ENCODE measurements around the gene METTL6.

Gene METTL6

DNA sequence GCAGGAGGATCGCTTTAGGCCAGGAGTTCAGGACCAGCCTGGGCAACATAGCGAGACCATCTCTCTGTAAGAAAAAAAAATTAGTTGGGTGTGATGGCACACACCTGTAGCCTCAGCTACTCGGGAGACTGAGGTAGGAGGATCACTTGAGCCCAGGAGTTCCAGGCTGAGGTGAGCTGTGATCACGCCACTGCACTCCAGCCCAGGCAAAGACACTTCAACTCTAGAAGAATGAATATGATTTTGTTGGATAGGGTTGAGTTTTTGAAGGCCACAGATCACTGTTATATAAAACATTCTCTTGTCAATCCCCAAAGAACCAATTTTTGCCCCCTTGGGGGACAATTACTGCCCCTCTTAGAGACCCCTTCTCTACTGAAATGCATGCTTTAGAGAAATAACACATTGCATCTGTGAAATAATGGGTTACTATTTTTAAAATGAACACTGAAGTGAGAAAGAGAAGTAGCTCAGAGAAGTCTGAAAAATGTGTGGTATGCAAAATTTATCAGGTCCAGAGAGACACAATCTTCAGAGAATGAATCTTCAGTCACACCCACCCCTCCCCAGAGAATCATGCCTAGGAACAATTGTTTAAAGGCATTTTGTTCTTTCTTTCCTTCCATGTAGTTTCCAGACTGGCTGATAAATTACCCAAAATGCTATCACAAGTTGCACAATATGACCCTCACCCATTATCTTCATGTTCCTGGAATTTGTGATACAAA, 42.7 kb downstream of the METTL6 start:
- no peak overlapping the region for H3K4me3 ChIP-seq (ENCODE audit: low read depth, low read length)
- DNase-seq (ENCODE audit: low read depth), result peak; percentile 84
- TF ChIP-seq, protein P1, sequence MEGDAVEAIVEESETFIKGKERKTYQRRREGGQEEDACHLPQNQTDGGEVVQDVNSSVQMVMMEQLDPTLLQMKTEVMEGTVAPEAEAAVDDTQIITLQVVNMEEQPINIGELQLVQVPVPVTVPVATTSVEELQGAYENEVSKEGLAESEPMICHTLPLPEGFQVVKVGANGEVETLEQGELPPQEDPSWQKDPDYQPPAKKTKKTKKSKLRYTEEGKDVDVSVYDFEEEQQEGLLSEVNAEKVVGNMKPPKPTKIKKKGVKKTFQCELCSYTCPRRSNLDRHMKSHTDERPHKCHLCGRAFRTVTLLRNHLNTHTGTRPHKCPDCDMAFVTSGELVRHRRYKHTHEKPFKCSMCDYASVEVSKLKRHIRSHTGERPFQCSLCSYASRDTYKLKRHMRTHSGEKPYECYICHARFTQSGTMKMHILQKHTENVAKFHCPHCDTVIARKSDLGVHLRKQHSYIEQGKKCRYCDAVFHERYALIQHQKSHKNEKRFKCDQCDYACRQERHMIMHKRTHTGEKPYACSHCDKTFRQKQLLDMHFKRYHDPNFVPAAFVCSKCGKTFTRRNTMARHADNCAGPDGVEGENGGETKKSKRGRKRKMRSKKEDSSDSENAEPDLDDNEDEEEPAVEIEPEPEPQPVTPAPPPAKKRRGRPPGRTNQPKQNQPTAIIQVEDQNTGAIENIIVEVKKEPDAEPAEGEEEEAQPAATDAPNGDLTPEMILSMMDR (IDR thresholded peaks at IDR 0.05; ENCODE audit: low read depth, low read length, missing control alignments), result no peak

DNA sequence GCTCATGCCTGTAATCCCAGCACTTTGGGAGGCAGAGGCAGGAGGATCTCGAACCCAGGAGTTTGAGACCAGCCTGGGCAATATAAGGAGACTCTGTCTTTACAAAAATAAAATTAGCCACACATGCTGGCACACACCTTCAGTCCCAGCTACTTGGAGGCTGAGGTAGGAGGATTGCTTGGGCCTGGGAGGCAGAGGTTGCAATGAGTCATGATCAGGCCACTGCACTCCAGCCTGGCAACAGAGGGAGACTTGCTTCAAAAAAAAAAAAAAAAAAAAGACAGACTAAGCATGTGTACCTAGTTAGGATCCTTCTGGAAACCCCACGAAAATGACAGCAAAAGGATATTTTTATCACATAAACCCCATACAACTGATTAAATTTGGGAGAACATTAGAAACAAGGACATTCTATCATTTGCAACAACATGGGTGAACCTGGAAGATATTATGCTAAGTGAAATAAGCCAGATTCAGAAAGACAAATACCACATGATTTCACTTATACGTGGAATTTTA, 44.9 kb downstream of the METTL6 start:
- DNase-seq (ENCODE audit: low read depth), result no peak
- TF ChIP-seq, protein P1 (IDR thresholded peaks at IDR 0.05; ENCODE audit: low read depth, low read length, missing control alignments), result no peak

GRCh38 chr3:15380980-15381890, 46.1 kb downstream of the METTL6 start:
- TF ChIP-seq, protein P1 (IDR thresholded peaks at IDR 0.05; ENCODE audit: low read depth, low read length, missing control alignments), result no peak
- DNase-seq (ENCODE audit: low read depth), result no peak
- no peak overlapping the region for H3K4me3 ChIP-seq (ENCODE audit: low read depth, low read length)

More for the DNA sequence above, 44.9 kb downstream of the METTL6 start:
- no peak overlapping the region for H3K4me3 ChIP-seq (ENCODE audit: low read depth, low read length)

DNA sequence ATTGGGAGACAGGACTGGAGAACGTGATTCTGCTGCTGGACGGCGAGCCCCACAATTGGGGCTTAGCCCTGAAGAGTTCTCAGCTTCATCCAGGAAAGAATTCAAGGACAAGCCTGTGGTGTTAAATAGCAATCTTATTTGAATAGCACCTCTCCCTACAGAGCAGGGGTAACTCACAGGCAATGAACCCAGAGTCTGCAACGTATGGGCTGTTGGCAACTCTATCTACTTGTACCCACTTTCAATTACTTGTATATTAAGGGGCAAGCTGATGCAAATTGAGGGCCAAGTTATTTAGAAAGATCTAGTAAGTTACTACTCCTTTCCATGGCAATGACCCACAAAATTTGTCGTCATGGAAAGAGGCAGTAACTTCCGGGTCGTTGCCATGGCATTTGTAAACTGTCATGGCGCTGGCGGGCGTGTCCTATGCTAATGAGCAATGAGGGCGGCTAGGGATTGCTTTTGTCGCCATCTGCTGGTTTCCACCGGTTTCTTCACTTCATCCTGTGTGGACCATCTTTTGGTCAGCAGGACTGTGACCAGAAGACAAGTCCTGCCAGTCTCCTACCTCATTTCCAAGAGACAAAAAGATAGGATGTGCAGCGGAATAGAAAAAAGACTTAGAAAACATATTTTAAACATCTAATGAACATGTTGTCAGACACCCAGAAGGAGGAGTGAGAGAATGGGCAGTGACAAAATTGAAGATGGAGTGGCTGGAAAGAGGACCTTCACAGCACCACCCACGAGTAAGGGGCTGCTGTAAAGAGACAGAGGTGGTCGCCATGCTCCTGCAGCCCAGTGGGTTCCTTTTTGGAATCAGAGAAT, 49.2 kb downstream of the METTL6 start:
- TF ChIP-seq, protein P1 (IDR thresholded peaks at IDR 0.05; ENCODE audit: low read depth, low read length, missing control alignments), result peak; percentile 87
- no peak overlapping the region for H3K4me3 ChIP-seq (ENCODE audit: low read depth, low read length)
- peak; percentile 92 for DNase-seq (ENCODE audit: low read depth)

DNA sequence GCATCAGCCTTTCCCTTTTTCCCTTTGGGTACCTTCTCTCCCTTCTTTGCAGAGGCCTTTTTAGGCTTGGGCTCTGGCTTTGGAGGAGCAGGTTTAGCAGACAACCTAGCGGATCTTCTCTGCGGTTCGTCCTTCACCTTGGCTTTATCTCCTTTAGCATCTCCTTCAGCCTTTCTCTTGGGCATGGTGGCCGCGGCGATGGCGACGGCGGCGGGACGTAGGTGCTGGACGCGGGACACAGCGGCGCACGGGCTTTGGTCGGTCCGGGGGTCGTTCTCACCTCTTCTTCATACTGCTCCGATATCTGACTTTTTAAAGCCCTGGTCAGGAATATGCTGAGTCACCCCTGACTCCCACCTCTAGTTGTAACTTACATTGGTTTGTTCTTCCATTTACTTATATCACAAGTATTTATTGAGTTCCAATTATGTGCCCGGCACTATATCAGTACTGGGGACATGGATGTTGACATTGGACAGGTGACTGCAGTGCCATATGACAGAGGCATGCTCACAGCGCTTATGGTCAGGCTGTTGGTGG, 51.8 kb downstream of the METTL6 start:
- no peak for DNase-seq (ENCODE audit: low read depth)
- TF ChIP-seq, protein P1 (IDR thresholded peaks at IDR 0.05; ENCODE audit: low read depth, low read length, missing control alignments), result no peak
- H3K4me3 ChIP-seq (ENCODE audit: low read depth, low read length), result no peak overlapping the region

GRCh38 chr3:15372918-15373317, 54.4 kb downstream of the METTL6 start:
- no peak overlapping the region for H3K4me3 ChIP-seq (ENCODE audit: low read depth, low read length)
- DNase-seq (ENCODE audit: low read depth), result no peak
- TF ChIP-seq, protein P1 (IDR thresholded peaks at IDR 0.05; ENCODE audit: low read depth, low read length, missing control alignments), result no peak

Measured in GM12864 (cell line).